A549 treated with RU486 at 1 μM for 4 hours (cell line): ENCODE results near the gene ANAPC16. TPM values are rescaled to one million over a fixed set of nuclear protein-coding genes. Genes with fewer than 3 reads are reported as not detected.

ENCODE experiments used
- total RNA-seq: library from RNA; stranded (reverse); fragments of 200-300 nt; extraction: Qiagen RNA extraction; gene quantifications from 5 replicates; pipeline ENCODE4 v1.2.3, GENCODE V29; 2022; ENCODE audit warnings: low read depth

The ANAPC16 gene
- total RNA-seq = 67.5 to 87.3 TPM (median 83.8 TPM) in 5 replicates

GRCh38 chr10:72215611-72216549 is at the start of gene ANAPC16, which contains the start of gene ASCC1:
Gene ANAPC16 (plus strand): TSS chr10:72216012. CDS start chr10:72223915, 7,903 bp downstream.
Gene ASCC1 (minus strand): TSS chr10:72216276. CDS start chr10:72213298, 2,978 bp downstream.

GRCh38 chr10:72273410-72274212 is 57.8 kb downstream of the ANAPC16 start, which contains the start of gene DDIT4:
Gene DDIT4 (plus strand): TSS chr10:72273924. CDS start chr10:72274217, 293 bp downstream.

Other genes starting within 250 kb of the ANAPC16 start
- gene SPOCK2, start 127.5 kb upstream of the ANAPC16 start, total RNA-seq = 0.17 to 0.46 TPM (median 0.35 TPM) in 5 replicates
- 30.7 to 38.1 TPM (median 33.5 TPM) in 5 replicates for gene ASCC1, start 264 bp downstream of the ANAPC16 start, total RNA-seq
- 103 to 175 TPM (median 161 TPM) in 5 replicates for gene DDIT4, start 57.9 kb downstream of the ANAPC16 start, total RNA-seq
- 30.3 to 34.4 TPM (median 32.6 TPM) in 5 replicates for gene DNAJB12, start 138.9 kb downstream of the ANAPC16 start, total RNA-seq